GM19328 (cell line): ENCODE data around the gene TIMP3.

Experiments
- ATAC-seq: cut with Tn5 transposase; IDR thresholded peaks from one replicate; pipeline ENCODE4 v1.9.1; 2021; ENCODE audit warnings: mild to moderate bottlenecking, moderate library complexity; ENCODE audit not compliant: unreplicated experiment

TIMP3 gene

GRCh38 chr22:32827049-32827602 lies 25.6 kb downstream of the TIMP3 start:
- ATAC-seq = no peak

GRCh38 chr22:32828150-32828549 lies 26.6 kb downstream of the TIMP3 start:
- ATAC-seq = no peak

GRCh38 chr22:32828561-32828960 lies 27.1 kb downstream of the TIMP3 start:
- no peak for ATAC-seq

GRCh38 chr22:32829451-32829851 lies 27.9 kb downstream of the TIMP3 start:
- no peak for ATAC-seq

- no peak for ATAC-seq
Observed at GRCh38 chr22:32830473-32830872, 29.0 kb downstream of the TIMP3 start.

GRCh38 chr22:32830957-32831356 lies 29.5 kb downstream of the TIMP3 start:
- ATAC-seq = no peak

GRCh38 chr22:32831584-32831983 lies 30.1 kb downstream of the TIMP3 start:
- no peak for ATAC-seq

- no peak for ATAC-seq
Observed at GRCh38 chr22:32832174-32832573, 30.7 kb downstream of the TIMP3 start.

GRCh38 chr22:32836280-32837123 lies 35.0 kb downstream of the TIMP3 start:
- ATAC-seq = no peak

- no peak for ATAC-seq
Observed at GRCh38 chr22:32837142-32837541, 35.6 kb downstream of the TIMP3 start.

- no peak for ATAC-seq
Observed at GRCh38 chr22:32837803-32838202, 36.3 kb downstream of the TIMP3 start.

GRCh38 chr22:32839831-32840584 lies 38.5 kb downstream of the TIMP3 start:
- no peak for ATAC-seq

GRCh38 chr22:32841175-32841574 lies 39.7 kb downstream of the TIMP3 start:
- ATAC-seq = no peak

GRCh38 chr22:32842486-32842885 lies 41.0 kb downstream of the TIMP3 start:
- ATAC-seq = no peak

GRCh38 chr22:32843300-32843699 lies 41.8 kb downstream of the TIMP3 start:
- no peak for ATAC-seq

- ATAC-seq = no peak
Observed at GRCh38 chr22:32844251-32844650, 42.7 kb downstream of the TIMP3 start.

GRCh38 chr22:32846780-32847491 lies 45.4 kb downstream of the TIMP3 start:
- ATAC-seq = no peak

GRCh38 chr22:32848226-32848625 lies 46.7 kb downstream of the TIMP3 start:
- no peak for ATAC-seq

GRCh38 chr22:32849501-32849900 lies 48.0 kb downstream of the TIMP3 start:
- ATAC-seq = no peak

- no peak for ATAC-seq
Observed at GRCh38 chr22:32850157-32850556, 48.7 kb downstream of the TIMP3 start.
